ENCODE measurements around the gene MEGF8. TPM values are rescaled to one million over a fixed set of nuclear protein-coding genes. Genes with fewer than 3 reads are reported as not detected.

MEGF8 gene
- total and polyA plus RNA-seq, 7 donors: 3.3 to 21.1 (median 8.1) TPM

DNA sequence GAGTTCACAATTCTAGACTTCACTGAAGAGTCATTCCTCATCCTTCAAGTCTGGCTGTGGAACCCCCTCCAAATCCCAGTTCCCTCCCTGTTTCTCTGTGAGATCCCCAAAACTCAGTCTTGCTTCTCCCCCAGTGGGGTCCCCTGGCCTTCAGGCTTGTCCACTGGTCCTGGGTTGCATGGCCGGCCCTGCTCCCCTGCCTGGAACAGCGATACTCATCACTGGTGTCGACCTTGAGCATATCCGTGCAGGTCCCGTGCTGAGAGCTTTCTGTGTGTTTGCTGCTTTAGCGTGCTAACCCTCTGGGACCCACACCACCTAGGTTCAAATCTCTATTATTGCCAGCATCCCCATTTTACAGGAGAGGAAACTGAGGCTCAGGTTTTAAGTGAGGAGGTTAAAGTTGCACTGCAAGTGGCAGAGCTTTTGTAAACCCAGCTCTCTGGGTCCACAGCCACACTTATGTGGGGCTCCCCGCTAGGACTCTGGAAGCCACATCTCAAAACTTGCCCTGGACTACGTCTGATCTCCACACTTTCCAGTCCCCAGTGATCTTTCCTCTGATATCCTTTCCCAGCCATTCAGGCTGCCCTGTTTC is 86.2 kb downstream of the MEGF8 start:
- Histone ChIP-seq H3K36me3 (ENCODE audit: insufficient read depth in 1 of 2, low read depth in 1 of 2) (peaks cover 0 to 8% of the 10 kb centered on the region in 2 donors), H3K4me1 (no peaks in the 10 kb centered on the region), H3K27me3 (ENCODE audit: insufficient read depth in 3 of 3, low read length in 2 of 3) (peaks cover 0 to 1% (median 0%) of the 10 kb centered on the region in 3 donors), H3K27ac (no peak overlapping the region), H3K4me3 (no peak overlapping the region), H3K9me3 (no peaks in the 10 kb centered on the region)
- ATAC-seq (no peak), DNase-seq (peak in 1 of 2 donors; percentile 19)
- intact Hi-C loops (cut with DNase I): no loop called here
- 75 to 81% (median 78%) methylated on average over 8 of the region's 8 CpGs for WGBS, 3 donors
- TF ChIP-seq, protein P1, sequence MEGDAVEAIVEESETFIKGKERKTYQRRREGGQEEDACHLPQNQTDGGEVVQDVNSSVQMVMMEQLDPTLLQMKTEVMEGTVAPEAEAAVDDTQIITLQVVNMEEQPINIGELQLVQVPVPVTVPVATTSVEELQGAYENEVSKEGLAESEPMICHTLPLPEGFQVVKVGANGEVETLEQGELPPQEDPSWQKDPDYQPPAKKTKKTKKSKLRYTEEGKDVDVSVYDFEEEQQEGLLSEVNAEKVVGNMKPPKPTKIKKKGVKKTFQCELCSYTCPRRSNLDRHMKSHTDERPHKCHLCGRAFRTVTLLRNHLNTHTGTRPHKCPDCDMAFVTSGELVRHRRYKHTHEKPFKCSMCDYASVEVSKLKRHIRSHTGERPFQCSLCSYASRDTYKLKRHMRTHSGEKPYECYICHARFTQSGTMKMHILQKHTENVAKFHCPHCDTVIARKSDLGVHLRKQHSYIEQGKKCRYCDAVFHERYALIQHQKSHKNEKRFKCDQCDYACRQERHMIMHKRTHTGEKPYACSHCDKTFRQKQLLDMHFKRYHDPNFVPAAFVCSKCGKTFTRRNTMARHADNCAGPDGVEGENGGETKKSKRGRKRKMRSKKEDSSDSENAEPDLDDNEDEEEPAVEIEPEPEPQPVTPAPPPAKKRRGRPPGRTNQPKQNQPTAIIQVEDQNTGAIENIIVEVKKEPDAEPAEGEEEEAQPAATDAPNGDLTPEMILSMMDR (IDR thresholded peaks at IDR 0.05): no peak

DNA sequence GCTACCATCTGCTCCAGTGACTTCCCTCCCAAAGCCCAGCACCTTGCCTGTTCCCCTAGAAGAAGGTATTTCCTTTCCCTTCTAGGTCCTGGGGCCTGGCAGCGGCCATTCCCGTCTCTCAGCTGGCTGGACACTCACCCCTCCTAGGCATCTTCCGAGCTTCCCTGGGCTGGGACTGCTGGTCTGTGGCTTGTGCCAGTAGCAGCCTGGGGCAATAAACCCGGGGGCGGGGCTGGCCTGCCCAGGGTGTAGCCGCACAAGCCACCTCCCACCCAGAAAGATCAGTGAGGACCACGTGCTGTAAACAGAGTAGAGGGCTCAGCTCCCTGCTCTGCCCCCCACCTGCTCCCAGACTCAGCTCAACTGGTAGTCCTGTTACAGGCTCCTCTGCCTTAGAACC is 86.8 kb downstream of the MEGF8 start:
- Histone ChIP-seq H3K4me3 (no peak overlapping the region), H3K36me3 (ENCODE audit: insufficient read depth in 1 of 2, low read depth in 1 of 2) (peaks cover 0 to 8% of the 10 kb centered on the region in 2 donors), H3K27ac (no peak overlapping the region), H3K9me3 (no peaks in the 10 kb centered on the region), H3K27me3 (ENCODE audit: insufficient read depth in 3 of 3, low read length in 2 of 3) (peaks cover 0 to 1% (median 0%) of the 10 kb centered on the region in 3 donors), H3K4me1 (no peaks in the 10 kb centered on the region)
- WGBS, 3 donors: 26 to 34% (median 32%) methylated on average over 7 of the region's 7 CpGs
- intact Hi-C loops (cut with DNase I): no loop called here
- TF ChIP-seq, protein P1 (IDR thresholded peaks at IDR 0.05): no peak
- ATAC-seq: peak; percentile 47 to 75 (median 72)
- DNase-seq: peak in 1 of 2 donors; percentile 64

DNA sequence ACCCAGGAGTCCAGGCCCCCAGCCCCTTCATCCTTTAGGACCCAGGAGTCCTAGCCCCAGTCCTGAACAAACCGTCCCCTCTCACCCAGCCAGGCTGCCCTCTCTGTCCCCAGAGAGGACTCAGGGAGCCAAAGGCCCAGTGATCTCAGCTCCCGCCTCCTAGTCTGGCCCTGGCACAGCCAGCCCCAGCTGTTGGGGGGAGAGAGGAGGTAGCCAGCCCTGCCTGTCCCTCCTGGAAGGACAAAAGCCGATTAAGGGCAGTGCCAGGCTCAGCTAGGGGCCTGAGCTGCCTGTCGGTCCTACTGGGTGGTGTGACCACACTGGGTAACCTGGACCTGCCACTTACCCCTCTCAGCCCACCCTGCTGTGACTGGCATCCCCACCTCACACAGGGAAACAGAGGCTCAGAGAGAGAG is 87.2 kb downstream of the MEGF8 start:
- intact Hi-C loops (cut with DNase I): no loop called here
- Histone ChIP-seq H3K4me1 (no peaks in the 10 kb centered on the region), H3K9me3 (no peaks in the 10 kb centered on the region), H3K36me3 (ENCODE audit: insufficient read depth in 1 of 2, low read depth in 1 of 2) (peaks cover 0 to 5% of the 10 kb centered on the region in 2 donors), H3K27me3 (ENCODE audit: insufficient read depth in 3 of 3, low read length in 2 of 3) (peaks cover 0 to 1% (median 0%) of the 10 kb centered on the region in 3 donors), H3K4me3 (no peak overlapping the region), H3K27ac (no peak overlapping the region)
- DNase-seq: peak in 1 of 2 donors; percentile 57
- TF ChIP-seq, protein P1 (IDR thresholded peaks at IDR 0.05): no peak
- peak; percentile 57 to 79 (median 72) for ATAC-seq
- WGBS, 3 donors: 25 to 39% (median 37%) methylated on average over 4 of the region's 4 CpGs

DNA sequence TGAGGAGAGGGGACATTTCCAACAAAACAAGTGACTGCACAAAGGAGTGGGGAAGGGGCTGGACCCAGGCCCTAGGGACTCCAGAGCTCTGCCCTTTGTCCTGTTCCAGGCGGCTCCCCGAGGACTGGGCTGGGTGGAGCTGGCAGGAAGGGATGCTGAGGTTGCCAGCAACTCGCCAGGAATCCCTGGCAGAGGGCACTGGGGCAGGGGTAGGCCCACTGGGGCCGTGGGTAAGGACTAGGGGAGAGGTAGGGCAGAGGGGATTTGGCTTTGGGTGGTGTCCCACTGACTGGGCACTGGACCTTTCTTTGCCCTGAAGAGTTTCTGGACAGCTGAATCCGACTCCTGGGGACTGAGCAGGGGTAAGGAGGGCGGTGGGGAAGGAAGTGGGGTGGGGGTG is 93.9 kb downstream of the MEGF8 start:
- no peak overlapping the region for H3K4me3 ChIP-seq
- WGBS, 3 donors: 41 to 44% (median 43%) methylated on average over 6 of the region's 6 CpGs
- DNase-seq (peak in 1 of 2 donors; percentile 57), ATAC-seq (no peak)
- peaks cover 0 to 22% (median 6%) of the 10 kb centered on the region in 3 donors for H3K27me3 ChIP-seq (ENCODE audit: insufficient read depth in 3 of 3, low read length in 2 of 3)
- peaks cover 6% of the 10 kb centered on the region for H3K4me1 ChIP-seq
- H3K36me3 ChIP-seq (ENCODE audit: insufficient read depth in 1 of 2, low read depth in 1 of 2): no peaks in the 10 kb centered on the region
- no peaks in the 10 kb centered on the region for H3K9me3 ChIP-seq
- H3K27ac ChIP-seq: no peak overlapping the region
- intact Hi-C loops (cut with DNase I): no loop called here
- TF ChIP-seq, protein P1 (IDR thresholded peaks at IDR 0.05): no peak

Measured in psoas muscle (tissue), 8 donors.